Fibroblast of mammary gland (primary cell): Measurements from ENCODE around the gene LIPG.

Experiments used
- DNase-seq: peaks from one replicate; pipeline ENCODE4 v3.0.0-alpha.2; 2010; ENCODE audit warnings: low read depth
- H3K4me3 ChIP-seq: 2 replicates; pipeline ENCODE4 v1.5.1; 2011; ENCODE audit warnings: low read depth, mild to moderate bottlenecking, low read length, moderate library complexity; ENCODE audit not compliant: control insufficient read depth
- TF ChIP-seq, protein P1 (sequence below): conservative IDR thresholded peaks from 2 replicates; pipeline ENCODE4 v1.5.1; 2011; ENCODE audit warnings: low read depth, low read length, inconsistent platforms; ENCODE audit not compliant: control insufficient read depth, insufficient read depth

Gene LIPG

DNA sequence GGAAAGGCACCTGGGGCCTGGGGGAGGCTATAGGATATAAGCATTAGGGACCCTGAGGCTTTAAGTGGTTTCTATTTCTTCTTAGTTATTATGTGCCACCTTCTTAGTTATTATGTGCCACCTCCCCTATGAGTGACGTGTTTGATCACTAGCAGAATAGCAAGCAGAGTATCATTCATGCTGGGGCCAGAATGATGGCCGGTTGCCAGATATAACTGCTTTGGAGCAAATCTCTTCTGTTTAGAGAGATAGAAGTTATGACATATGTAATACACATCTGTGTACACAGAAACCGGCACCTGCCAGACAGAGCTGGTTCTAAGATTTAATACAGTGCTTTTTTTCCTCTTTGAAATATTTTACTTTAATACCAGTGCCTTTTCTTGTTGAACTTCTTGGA is 29.4 kb downstream of the LIPG start:
- DNase-seq, result no peak
- TF ChIP-seq, protein P1, sequence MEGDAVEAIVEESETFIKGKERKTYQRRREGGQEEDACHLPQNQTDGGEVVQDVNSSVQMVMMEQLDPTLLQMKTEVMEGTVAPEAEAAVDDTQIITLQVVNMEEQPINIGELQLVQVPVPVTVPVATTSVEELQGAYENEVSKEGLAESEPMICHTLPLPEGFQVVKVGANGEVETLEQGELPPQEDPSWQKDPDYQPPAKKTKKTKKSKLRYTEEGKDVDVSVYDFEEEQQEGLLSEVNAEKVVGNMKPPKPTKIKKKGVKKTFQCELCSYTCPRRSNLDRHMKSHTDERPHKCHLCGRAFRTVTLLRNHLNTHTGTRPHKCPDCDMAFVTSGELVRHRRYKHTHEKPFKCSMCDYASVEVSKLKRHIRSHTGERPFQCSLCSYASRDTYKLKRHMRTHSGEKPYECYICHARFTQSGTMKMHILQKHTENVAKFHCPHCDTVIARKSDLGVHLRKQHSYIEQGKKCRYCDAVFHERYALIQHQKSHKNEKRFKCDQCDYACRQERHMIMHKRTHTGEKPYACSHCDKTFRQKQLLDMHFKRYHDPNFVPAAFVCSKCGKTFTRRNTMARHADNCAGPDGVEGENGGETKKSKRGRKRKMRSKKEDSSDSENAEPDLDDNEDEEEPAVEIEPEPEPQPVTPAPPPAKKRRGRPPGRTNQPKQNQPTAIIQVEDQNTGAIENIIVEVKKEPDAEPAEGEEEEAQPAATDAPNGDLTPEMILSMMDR, result no peak
- H3K4me3 ChIP-seq, result no peak overlapping the region

- TF ChIP-seq, protein P1, result no peak
- DNase-seq, result no peak
- no peak overlapping the region for H3K4me3 ChIP-seq
Observed at GRCh38 chr18:49591775-49592174, 29.9 kb downstream of the LIPG start.

GRCh38 chr18:49596687-49597086 is 34.8 kb downstream of the LIPG start:
- H3K4me3 ChIP-seq, result no peak overlapping the region
- no peak for DNase-seq
- TF ChIP-seq, protein P1, result no peak

- no peak for DNase-seq
- TF ChIP-seq, protein P1, result no peak
- H3K4me3 ChIP-seq, result no peak overlapping the region
Observed at GRCh38 chr18:49597157-49597931, 35.5 kb downstream of the LIPG start.

- TF ChIP-seq, protein P1, result no peak
- no peak for DNase-seq
- H3K4me3 ChIP-seq, result no peak overlapping the region
Observed at GRCh38 chr18:49601211-49601610, 39.4 kb downstream of the LIPG start.

DNA sequence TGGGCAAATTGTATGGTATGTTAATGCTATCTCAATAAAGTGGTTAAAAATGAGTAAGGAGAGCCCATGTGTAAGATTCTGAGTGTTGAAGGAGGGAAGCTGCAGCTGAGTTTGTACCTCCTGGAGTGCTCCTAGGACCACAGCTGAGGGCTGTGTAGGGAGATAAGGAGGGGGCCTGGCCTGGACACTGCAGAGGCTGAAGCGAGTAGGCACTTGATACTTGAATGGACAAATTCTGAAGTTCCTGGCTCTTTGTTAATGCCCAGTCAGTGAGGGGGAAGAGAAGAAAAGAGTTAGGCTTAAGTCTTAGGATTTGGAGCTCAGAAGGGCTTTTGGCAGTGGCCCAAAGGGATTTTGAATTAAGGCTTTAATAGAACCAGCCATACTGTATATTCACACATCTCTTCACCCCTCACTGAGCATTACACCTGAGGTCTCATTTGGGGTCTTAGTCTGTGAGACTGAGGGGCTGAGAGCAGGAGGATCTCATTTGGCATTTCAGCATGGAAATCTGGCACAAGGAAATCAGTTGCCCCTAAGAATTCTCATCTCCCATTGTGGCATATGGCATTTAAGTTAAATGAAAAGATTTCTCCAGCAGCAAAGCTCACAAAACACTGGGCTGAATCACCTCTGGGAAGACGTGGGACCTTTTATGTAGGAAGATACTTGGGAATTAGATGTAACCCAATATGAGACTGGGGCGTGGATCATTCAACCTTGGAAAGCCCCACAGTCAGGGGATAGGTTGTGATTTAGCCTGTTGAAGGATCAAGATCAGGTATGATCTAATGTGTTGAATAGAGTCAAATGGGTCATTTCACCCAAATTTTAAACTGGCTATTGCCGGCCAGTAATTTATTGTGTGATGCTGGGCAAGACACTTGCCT is 46.8 kb downstream of the LIPG start:
- no peak overlapping the region for H3K4me3 ChIP-seq
- TF ChIP-seq, protein P1, result no peak
- DNase-seq, result no peak
